Measurements from ENCODE around the gene ST3GAL3.

DNA sequence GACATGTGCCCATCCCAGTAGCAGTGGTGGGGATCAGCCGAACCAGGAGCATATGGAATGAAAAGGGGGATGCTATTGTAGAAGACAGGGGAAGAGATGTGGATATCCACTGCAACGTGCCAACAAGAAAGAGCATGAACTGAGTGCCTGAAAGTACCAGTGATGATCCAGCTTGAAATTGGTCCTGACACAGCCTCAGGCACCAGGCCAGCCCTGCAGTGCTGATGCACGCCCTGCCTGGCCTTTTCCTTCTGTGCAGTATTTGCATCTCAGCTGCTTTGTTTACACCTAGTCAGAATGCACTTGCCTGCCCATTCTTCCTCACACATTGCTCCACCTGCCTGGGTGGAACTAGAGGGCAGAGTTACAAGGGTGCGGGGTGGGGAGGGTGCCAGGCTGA, 176.0 kb downstream of the ST3GAL3 start:
- TF ChIP-seq, protein P1, sequence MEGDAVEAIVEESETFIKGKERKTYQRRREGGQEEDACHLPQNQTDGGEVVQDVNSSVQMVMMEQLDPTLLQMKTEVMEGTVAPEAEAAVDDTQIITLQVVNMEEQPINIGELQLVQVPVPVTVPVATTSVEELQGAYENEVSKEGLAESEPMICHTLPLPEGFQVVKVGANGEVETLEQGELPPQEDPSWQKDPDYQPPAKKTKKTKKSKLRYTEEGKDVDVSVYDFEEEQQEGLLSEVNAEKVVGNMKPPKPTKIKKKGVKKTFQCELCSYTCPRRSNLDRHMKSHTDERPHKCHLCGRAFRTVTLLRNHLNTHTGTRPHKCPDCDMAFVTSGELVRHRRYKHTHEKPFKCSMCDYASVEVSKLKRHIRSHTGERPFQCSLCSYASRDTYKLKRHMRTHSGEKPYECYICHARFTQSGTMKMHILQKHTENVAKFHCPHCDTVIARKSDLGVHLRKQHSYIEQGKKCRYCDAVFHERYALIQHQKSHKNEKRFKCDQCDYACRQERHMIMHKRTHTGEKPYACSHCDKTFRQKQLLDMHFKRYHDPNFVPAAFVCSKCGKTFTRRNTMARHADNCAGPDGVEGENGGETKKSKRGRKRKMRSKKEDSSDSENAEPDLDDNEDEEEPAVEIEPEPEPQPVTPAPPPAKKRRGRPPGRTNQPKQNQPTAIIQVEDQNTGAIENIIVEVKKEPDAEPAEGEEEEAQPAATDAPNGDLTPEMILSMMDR (IDR thresholded peaks at IDR 0.05; ENCODE audit: borderline replicate concordance, extremely low read depth, low read length, poor library complexity, severe bottlenecking), result no peak
- no peak for TF ChIP-seq EZH2 (IDR thresholded peaks at IDR 0.05; ENCODE audit: borderline replicate concordance, low read depth, low read length, severe bottlenecking)

Data from DND-41 (cell line).